Thoracic aorta (tissue), 2 donors: Measurements from ENCODE around the gene NATD1. TPM values are rescaled to one million over a fixed set of nuclear protein-coding genes. Genes with fewer than 3 reads are reported as not detected.

Experiments
- ATAC-seq: fragments of 150-250 bp; one replicate; pipeline ENCODE4 v1.8.0; 2017; ENCODE audit warnings: low read depth; ENCODE audit not compliant: insufficient number of reproducible peaks, low FRiP score
- DNase-seq: peaks from one replicate; pipeline ENCODE4 v3.0.0-alpha.2; 2020; ENCODE audit warnings: low spot score
- H3K27ac ChIP-seq, 2 donors: fragments of 200-600 bp; sonication (generic); 1 replicate in 1 of 2; 2 replicates in 1 of 2; pipeline ENCODE4 v1.5.1; 2016; ENCODE audit warnings: mild to moderate bottlenecking in 2 of 2, moderate library complexity in 2 of 2
- H3K27me3 ChIP-seq: fragments of 200-600 bp; sonication (generic); replicated peaks from 2 replicates; pipeline ENCODE4 v1.6.0; 2016; ENCODE audit warnings: mild to moderate bottlenecking; ENCODE audit not compliant: insufficient read depth
- H3K36me3 ChIP-seq: fragments of 200-600 bp; sonication (generic); one replicate; pipeline ENCODE4 v1.5.1; 2016
- H3K4me1 ChIP-seq, 2 donors: fragments of 200-600 bp; sonication (generic); 1 replicate in 1 of 2; 2 replicates in 1 of 2; pipeline versions ENCODE4 v1.5.1 to v1.6.0; 2016; ENCODE audit warnings: low read depth in 2 of 2, mild to moderate bottlenecking in 1 of 2; ENCODE audit not compliant: control insufficient read depth in 1 of 2
- H3K4me3 ChIP-seq: fragments of 200-600 bp; sonication (generic); 2 replicates; pipeline ENCODE4 v1.5.1; 2016; ENCODE audit warnings: mild to moderate bottlenecking
- H3K9me3 ChIP-seq: fragments of 200-600 bp; sonication (generic); 2 replicates; pipeline ENCODE4 v1.5.1; 2016
- total RNA-seq, 2 donors: library from RNA; depleted of rRNA; stranded (reverse); fragments of >200 nt; gene quantifications; one replicate each; pipeline versions ENCODE4 v1.1.0 to v1.2.3, GENCODE V29; 2016
- TF ChIP-seq, protein P1 (sequence below): fragments of 200-600 bp; sonication (generic); IDR thresholded peaks from one replicate; pipeline ENCODE4 v1.5.1; 2019; ENCODE audit warnings: antibody characterized with exemption

The NATD1 gene
- total RNA-seq, 2 donors from 2014 or later, result 8.4 to 9.7 TPM

DNA sequence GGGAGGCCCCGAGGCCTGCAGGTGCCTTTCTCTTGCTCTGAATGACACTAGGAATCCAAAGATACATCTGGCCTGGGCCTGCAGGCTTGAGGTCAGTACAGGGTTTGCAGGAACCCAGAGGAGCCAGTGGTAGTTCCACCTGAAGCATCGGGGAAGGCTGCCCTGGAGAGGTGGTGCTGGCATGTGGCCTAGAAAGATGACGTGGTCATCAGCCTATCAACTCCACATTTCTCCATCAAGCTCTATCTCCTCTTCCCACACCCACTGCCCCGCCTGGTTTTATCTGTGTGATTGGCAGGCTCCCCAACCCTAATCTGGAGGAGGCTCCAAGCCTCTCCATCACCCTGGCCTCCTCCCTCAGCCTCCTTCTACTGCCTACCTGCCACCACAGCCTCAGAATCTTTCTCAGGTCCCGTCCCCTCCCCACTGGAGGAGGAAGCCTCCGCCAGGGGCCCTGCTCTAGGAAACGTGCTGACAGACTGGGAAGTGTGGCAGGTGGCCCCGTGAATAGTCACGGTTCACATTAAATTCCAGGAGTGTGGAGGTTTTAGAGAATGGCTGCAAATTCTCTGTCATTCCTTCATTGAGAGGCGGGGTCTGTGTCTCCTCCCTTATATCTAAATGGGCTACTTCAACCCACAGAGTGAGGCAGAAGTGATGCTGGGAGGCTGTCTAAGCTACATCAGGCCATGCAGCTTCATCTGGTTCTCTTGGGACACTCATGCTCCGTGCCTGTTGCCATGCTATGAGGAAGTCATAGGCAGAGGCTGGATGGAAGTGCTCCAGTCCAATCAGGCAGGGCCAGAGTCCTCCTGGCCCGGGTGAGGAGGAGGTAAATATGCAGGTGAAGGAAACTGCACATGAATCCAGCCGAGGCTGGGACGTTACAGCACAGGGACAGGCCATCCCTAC, 19.9 kb upstream of the NATD1 start:
- Histone ChIP-seq H3K36me3 (no peaks in the 10 kb centered on the region), H3K9me3 (no peaks in the 10 kb centered on the region), H3K4me1 (peaks cover 0 to 12% of the 10 kb centered on the region in 2 donors), H3K27ac (no peak overlapping the region), H3K4me3 (no peak overlapping the region), H3K27me3 (no peaks in the 10 kb centered on the region)
- no peak for DNase-seq
- TF ChIP-seq, protein P1, sequence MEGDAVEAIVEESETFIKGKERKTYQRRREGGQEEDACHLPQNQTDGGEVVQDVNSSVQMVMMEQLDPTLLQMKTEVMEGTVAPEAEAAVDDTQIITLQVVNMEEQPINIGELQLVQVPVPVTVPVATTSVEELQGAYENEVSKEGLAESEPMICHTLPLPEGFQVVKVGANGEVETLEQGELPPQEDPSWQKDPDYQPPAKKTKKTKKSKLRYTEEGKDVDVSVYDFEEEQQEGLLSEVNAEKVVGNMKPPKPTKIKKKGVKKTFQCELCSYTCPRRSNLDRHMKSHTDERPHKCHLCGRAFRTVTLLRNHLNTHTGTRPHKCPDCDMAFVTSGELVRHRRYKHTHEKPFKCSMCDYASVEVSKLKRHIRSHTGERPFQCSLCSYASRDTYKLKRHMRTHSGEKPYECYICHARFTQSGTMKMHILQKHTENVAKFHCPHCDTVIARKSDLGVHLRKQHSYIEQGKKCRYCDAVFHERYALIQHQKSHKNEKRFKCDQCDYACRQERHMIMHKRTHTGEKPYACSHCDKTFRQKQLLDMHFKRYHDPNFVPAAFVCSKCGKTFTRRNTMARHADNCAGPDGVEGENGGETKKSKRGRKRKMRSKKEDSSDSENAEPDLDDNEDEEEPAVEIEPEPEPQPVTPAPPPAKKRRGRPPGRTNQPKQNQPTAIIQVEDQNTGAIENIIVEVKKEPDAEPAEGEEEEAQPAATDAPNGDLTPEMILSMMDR, result no peak
- no peak for ATAC-seq

DNA sequence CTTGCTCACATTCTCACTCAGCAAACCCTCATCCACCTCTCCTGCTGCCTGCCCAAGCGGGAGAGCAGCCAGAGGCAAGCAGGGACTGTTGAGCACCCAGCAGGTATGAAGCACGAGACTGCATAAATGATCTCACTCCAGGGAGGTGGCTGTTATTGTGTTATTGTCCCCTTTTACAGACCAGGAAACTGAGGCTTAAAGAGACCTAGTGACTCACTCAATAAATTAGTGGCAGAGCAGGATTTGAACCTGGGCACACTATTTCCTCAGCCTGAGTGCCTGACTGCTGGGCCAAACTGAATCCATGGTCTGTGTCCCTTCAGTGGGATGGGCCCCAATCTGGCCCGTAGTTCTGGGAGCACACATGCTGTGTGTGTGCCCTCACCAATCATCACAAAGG, 19.0 kb upstream of the NATD1 start:
- Histone ChIP-seq H3K4me3 (no peak overlapping the region), H3K9me3 (no peaks in the 10 kb centered on the region), H3K27ac (no peak overlapping the region), H3K36me3 (no peaks in the 10 kb centered on the region), H3K4me1 (peaks cover 0 to 12% of the 10 kb centered on the region in 2 donors), H3K27me3 (no peaks in the 10 kb centered on the region)
- ATAC-seq (no peak), DNase-seq (no peak)
- TF ChIP-seq, protein P1, result no peak

DNA sequence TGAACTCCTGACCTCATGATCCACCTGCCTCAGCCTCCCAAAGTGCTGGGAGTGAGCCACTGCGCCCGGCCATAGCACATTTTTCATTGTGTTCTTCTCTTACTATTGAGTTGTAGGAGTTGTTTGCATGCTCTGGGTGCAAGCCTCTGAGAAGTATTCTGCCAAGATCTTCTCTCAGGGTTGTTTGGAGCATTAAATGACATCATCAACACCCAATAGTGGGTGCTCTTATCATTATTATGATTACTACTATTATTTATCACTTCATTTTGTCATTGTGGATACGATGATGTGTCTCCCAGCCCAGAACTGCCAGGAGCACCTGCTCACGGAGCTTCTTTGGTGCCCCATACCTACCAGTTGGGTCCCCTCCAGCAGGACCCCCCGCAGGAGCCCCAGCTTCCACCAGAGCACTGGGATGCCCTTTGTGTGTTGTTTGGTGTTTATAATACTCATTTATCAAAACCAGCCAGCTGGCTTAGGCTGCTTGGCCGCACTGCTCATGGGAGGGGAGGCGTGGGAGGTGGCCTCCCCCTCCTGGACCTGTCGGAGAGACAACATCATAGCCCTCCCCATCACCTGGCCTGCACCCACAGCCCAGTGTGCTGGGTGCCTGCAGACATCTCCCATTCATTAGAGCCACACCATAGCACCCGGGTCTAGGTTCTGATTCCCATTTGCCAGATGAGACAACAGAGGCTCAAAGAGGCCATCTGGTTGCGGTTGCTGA, 18.4 kb upstream of the NATD1 start:
- Histone ChIP-seq H3K4me1 (peaks cover 0 to 12% of the 10 kb centered on the region in 2 donors), H3K27ac (no peak overlapping the region), H3K9me3 (no peaks in the 10 kb centered on the region), H3K36me3 (no peaks in the 10 kb centered on the region), H3K4me3 (no peak overlapping the region), H3K27me3 (no peaks in the 10 kb centered on the region)
- DNase-seq (no peak), ATAC-seq (no peak)
- TF ChIP-seq, protein P1, result no peak

DNA sequence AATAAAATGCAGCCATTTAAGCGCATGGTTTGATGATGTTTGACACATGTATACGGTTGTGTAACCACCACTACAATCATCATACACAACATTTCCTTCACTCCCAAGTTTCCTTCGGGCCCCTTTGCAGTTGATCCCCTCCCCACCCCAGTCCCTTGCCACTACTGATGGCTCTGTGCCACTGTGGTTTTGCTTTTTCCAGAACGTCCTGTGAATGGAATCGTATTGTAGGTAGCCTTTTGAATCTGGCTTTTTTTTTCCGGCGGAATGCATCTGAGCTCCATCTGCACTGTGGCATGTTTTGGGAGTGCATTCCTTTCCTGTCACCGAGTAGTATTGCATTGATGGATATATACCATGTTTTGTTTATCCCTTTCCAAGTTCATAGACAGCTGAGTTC, 16.2 kb upstream of the NATD1 start:
- Histone ChIP-seq H3K27ac (no peak overlapping the region), H3K4me1 (no peaks in the 10 kb centered on the region), H3K36me3 (no peaks in the 10 kb centered on the region), H3K4me3 (no peak overlapping the region), H3K9me3 (no peaks in the 10 kb centered on the region), H3K27me3 (no peaks in the 10 kb centered on the region)
- DNase-seq (no peak), ATAC-seq (no peak)
- TF ChIP-seq, protein P1, result no peak

DNA sequence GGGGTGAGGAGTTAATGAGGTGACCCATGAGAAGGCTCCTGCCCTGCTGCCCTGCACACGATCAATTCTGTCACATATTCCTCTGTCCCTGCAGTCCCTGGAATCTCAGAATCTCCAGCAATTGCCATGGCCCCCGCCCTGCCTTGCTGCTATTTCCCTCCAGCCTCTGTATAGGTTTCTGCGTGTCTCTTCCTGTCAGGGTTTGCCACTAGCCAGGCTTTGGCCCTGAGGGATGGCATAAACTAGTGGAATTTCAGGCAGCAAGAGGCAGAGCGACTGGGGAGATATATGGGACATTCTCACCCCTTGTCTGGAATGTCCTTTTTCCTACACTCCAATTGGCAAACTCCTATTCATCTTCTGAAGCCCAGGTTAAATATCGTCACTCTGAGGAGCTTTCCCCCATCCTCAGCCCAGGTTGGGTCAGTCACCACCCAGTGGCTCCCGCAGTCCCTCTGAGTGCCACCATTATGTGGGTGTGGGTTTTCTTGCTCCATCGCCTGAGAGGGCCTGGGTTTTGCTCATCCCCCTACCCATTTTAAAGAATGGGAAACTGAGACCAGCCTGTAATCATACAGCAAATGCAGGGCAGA, 15.5 kb upstream of the NATD1 start:
- no peak for DNase-seq
- ATAC-seq, result no peak

More for the DNA sequence above, 15.5 kb upstream of the NATD1 start:
- TF ChIP-seq, protein P1, result no peak
- no peak overlapping the region for H3K27ac ChIP-seq
- H3K27me3 ChIP-seq, result no peaks in the 10 kb centered on the region
- H3K4me1 ChIP-seq, result no peaks in the 10 kb centered on the region
- H3K9me3 ChIP-seq, result no peaks in the 10 kb centered on the region
- H3K36me3 ChIP-seq, result no peaks in the 10 kb centered on the region
- H3K4me3 ChIP-seq, result no peak overlapping the region
